Common myeloid progenitor, CD34-positive (primary cell): ENCODE data around the gene TPSAB1.
"Not testable (repeated sequence)": the region's sequence is repeated elsewhere in the genome, so short reads cannot be mapped to it uniquely, and the experiment has no call there.

Experiments
- CTCF ChIA-PET: fragments of 350-600 bp; sonication (Branson Sonifier 250); formaldehyde crosslinking; loops from one replicate; lab custom pipeline; 2021; ENCODE audit warnings: antibody characterized with exemption; lab: Charles Lee
- POLR2A ChIA-PET: fragments of 350-600 bp; sonication (Branson Sonifier 250); formaldehyde crosslinking; loops from one replicate; lab custom pipeline; 2021; ENCODE audit warnings: antibody characterized with exemption; lab: Charles Lee
- DNase-seq, 3 donors: peaks; one replicate each; pipeline versions ENCODE4 v3.0.0 to v3.0.0-alpha.2; 2013
- H3K27ac ChIP-seq, 2 experiments: 1 replicate in 1 of 2; 2 replicates in 1 of 2; pipeline ENCODE4 v1.7.0; 2013; ENCODE audit warnings: inconsistent platforms in 2 of 2, low read length in 2 of 2, mild to moderate bottlenecking in 2 of 2, low read depth in 1 of 2, moderate library complexity in 1 of 2; ENCODE audit not compliant: severe bottlenecking in 2 of 2, insufficient read depth in 1 of 2, poor library complexity in 1 of 2
- H3K27me3 ChIP-seq, 5 experiments: replicated peaks in 2 of 5; 1 replicate in 3 of 5; 2 replicates in 2 of 5; pipeline versions ENCODE4 v1.6.1 to v1.7.0; 2013; ENCODE audit warnings: low read length in 4 of 5, mild to moderate bottlenecking in 2 of 5, moderate library complexity in 2 of 5, inconsistent platforms in 1 of 5; ENCODE audit not compliant: insufficient read depth in 5 of 5, control insufficient read depth in 4 of 5
- H3K36me3 ChIP-seq, 4 experiments: 1 replicate in 2 of 4; 2 replicates in 2 of 4; pipeline versions ENCODE4 v1.6.1 to v1.7.0; 2013; ENCODE audit warnings: low read length in 3 of 4, control low read depth in 1 of 4, mild to moderate bottlenecking in 1 of 4; ENCODE audit not compliant: control insufficient read depth in 4 of 4, insufficient read depth in 4 of 4
- H3K4me1 ChIP-seq, 4 experiments: 1 replicate in 3 of 4; 2 replicates in 1 of 4; pipeline versions ENCODE4 v1.6.1 to v1.7.1; 2013; ENCODE audit warnings: low read length in 3 of 4, mild to moderate bottlenecking in 3 of 4, control low read depth in 1 of 4, inconsistent platforms in 1 of 4, moderate library complexity in 1 of 4; ENCODE audit not compliant: control insufficient read depth in 4 of 4, insufficient read depth in 4 of 4; ENCODE audit errors: control extremely low read depth in 1 of 4
- H3K4me3 ChIP-seq, 7 experiments: 1 replicate in 4 of 7; 2 replicates in 3 of 7; pipeline versions ENCODE4 v1.5.1 to v1.7.0; 2013; ENCODE audit warnings: mild to moderate bottlenecking in 7 of 7, low read length in 6 of 7, moderate library complexity in 6 of 7, inconsistent platforms in 2 of 7, low read depth in 2 of 7, control low read depth in 1 of 7; ENCODE audit not compliant: insufficient read depth in 4 of 7, control insufficient read depth in 1 of 7; ENCODE audit errors: extremely low read depth in 1 of 7
- H3K9me3 ChIP-seq, 5 experiments: 1 replicate in 4 of 5; 2 replicates in 1 of 5; pipeline versions ENCODE4 v1.6.1 to v1.7.1; 2013; ENCODE audit warnings: low read length in 4 of 5, mild to moderate bottlenecking in 2 of 5, inconsistent platforms in 1 of 5, low read depth in 1 of 5, moderate library complexity in 1 of 5; ENCODE audit not compliant: control insufficient read depth in 4 of 5, insufficient read depth in 2 of 5; ENCODE audit errors: control extremely low read depth in 1 of 5
- WGBS: methylation state at CpG from one replicate; pipeline ENCODE4 v1.1.5; 2013; ENCODE audit not compliant: insufficient coverage; 5-methylcytosine and 5-hydroxymethylcytosine counted together

The TPSAB1 gene

GRCh38 chr16:1232049-1232748 lies 8.3 kb upstream of the TPSAB1 start:
- DNase-seq, H3K36me3 ChIP-seq, H3K9me3 ChIP-seq, H3K4me1 ChIP-seq, H3K27ac ChIP-seq, H3K4me3 ChIP-seq, POLR2A ChIA-PET, CTCF ChIA-PET, H3K27me3 ChIP-seq: not testable (repeated sequence)
- no CpG with 5 or more reads among the region's 47 CpGs for WGBS

- H3K4me1 ChIP-seq, DNase-seq, H3K36me3 ChIP-seq, H3K9me3 ChIP-seq, H3K27ac ChIP-seq, POLR2A ChIA-PET, H3K4me3 ChIP-seq, CTCF ChIA-PET, H3K27me3 ChIP-seq: not testable (repeated sequence)
- WGBS, result no CpG with 5 or more reads among the region's 29 CpGs
Measured at GRCh38 chr16:1236659-1237058, 3.8 kb upstream of the TPSAB1 start.

GRCh38 chr16:1237990-1238389 lies 2.5 kb upstream of the TPSAB1 start:
- ChIA-PET POLR2A (no interaction called here), CTCF (no interaction called here)
- Histone ChIP-seq H3K9me3 (no peaks in the 10 kb centered on the region), H3K4me3 (no peak overlapping the region), H3K4me1 (peaks cover 0 to 5% (median 0%) of the 10 kb centered on the region in 4 experiments), H3K27me3 (peaks cover 0 to 3% (median 0%) of the 10 kb centered on the region in 5 experiments), H3K27ac (no peak overlapping the region), H3K36me3 (no peaks in the 10 kb centered on the region)
- 98% methylated on average over 7 of the region's 9 CpGs for WGBS
- DNase-seq, result no peak

- CTCF ChIA-PET, H3K27me3 ChIP-seq, H3K4me3 ChIP-seq, H3K27ac ChIP-seq, POLR2A ChIA-PET, H3K36me3 ChIP-seq, DNase-seq, H3K4me1 ChIP-seq, H3K9me3 ChIP-seq: not testable (repeated sequence)
- WGBS, result 94% methylated on average over 8 of the region's 23 CpGs
Measured at GRCh38 chr16:1238909-1239308, 1.6 kb upstream of the TPSAB1 start.

GRCh38 chr16:1239575-1239974 lies 930 bp upstream of the TPSAB1 start:
- H3K4me3 ChIP-seq, H3K9me3 ChIP-seq, CTCF ChIA-PET, H3K36me3 ChIP-seq, H3K27ac ChIP-seq, POLR2A ChIA-PET, DNase-seq, H3K27me3 ChIP-seq: not testable (repeated sequence)
- WGBS, result 100% methylated on average over 1 of the region's 9 CpGs
- peaks cover 0 to 15% (median 1%) of the 10 kb centered on the region in 4 experiments for H3K4me1 ChIP-seq

- peaks cover 0 to 30% (median 11%) of the 10 kb centered on the region in 4 experiments for H3K4me1 ChIP-seq
- H3K36me3 ChIP-seq, H3K27me3 ChIP-seq, H3K27ac ChIP-seq, CTCF ChIA-PET, H3K9me3 ChIP-seq, H3K4me3 ChIP-seq, DNase-seq, POLR2A ChIA-PET: not testable (repeated sequence)
- WGBS, result 83% methylated on average over 1 of the region's 15 CpGs
Measured at GRCh38 chr16:1241081-1241480, 576 bp downstream of the TPSAB1 start.

- WGBS, result 100% methylated on average over 4 of the region's 11 CpGs
- CTCF ChIA-PET, H3K4me3 ChIP-seq, H3K27me3 ChIP-seq, DNase-seq, POLR2A ChIA-PET, H3K9me3 ChIP-seq, H3K36me3 ChIP-seq, H3K27ac ChIP-seq: not testable (repeated sequence)
- H3K4me1 ChIP-seq, result peaks cover 0 to 43% (median 14%) of the 10 kb centered on the region in 4 experiments
Measured at GRCh38 chr16:1243363-1243762, 2.9 kb downstream of the TPSAB1 start.
